ENCODE results near the gene ATP5MC2. TPM values are rescaled to one million over a fixed set of nuclear protein-coding genes. Genes with fewer than 3 reads are reported as not detected.

Gene ATP5MC2
- total and polyA plus RNA-seq, 12 donors, result 499 to 632 (median 546) TPM

DNA sequence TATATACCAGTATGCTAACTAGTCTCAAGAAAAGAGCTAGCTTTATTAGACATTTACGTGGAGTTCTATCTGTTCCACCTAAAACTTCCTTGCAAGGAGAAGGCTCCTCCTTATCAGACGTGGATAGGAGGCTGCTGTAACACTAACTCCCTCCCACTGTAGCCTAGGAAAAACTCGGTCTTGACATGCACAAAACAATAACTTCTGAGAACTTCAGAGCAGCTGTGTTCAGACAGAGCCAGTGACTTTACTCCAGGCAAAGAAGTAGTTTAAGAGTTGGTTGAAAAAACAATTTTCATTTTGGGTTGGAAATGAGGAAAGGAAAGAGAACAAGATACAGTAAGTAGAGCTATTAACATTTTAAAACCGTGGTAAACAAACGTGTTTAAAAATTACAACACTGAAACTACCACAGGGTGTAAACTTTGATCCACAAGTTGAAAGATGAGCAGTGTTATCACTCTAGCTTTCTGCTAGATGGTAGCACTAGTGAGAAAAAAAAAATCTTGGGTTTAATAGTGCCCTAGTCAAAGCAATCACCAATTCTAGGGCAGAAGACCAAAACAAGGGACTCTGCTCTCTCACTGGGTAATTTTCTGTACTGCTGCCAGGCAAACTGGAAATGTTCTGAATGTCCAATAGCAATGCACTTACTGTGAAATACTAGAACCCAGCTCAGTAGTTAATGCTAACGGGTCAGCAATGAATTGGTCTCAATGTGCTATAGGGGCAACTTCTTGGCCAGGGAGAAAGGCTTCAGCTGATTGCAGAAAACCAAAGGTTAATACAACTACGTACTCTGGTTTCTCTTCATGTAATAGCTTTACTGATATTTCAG, 52.1 kb downstream of the ATP5MC2 start:
- intact Hi-C loops (cut with DNase I), result loop anchor here in 6 of 10 donors (2.0 to 10.0 kb wide), 4 partner anchors 51 to 81 kb away; partner anchors contain the start of gene ATP5MC2 (in 2 of the 6)

DNA sequence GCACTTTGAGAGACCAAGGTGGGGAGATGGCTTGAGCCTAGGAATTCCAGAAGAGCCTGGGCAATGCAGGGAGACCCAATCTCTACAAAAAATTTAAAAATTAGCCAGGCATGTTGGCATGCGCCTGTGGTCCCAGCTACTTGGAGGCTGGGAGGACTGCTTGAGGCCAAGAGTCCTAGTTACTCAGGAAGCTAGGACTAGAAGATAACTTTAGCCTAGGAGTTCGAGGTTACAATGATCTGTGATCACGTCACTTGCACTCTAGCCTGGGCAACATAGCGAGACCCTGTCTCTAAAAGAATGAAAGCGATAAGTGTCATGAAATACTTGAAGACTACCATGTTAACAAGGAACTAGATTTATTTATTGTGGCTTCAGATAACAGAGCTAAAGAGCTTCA, 53.2 kb downstream of the ATP5MC2 start:
- ATAC-seq (no peak), DNase-seq (no peak)
- intact Hi-C loops (cut with DNase I), result loop anchor here in 5 of 10 donors (5.0 to 10.0 kb wide), 3 partner anchors 52 to 80 kb away; partner anchors contain the start of gene ATP5MC2 (in 2 of the 5)
- no peak overlapping the region for H3K4me3 ChIP-seq
- WGBS, 2 donors, result 87 to 88% methylated on average over 5 of the region's 5 CpGs
- peak overlapping the region in 7 of 10 donors; percentile 10 to 98 (median 89) for H3K27ac ChIP-seq
- TF ChIP-seq, protein P1, sequence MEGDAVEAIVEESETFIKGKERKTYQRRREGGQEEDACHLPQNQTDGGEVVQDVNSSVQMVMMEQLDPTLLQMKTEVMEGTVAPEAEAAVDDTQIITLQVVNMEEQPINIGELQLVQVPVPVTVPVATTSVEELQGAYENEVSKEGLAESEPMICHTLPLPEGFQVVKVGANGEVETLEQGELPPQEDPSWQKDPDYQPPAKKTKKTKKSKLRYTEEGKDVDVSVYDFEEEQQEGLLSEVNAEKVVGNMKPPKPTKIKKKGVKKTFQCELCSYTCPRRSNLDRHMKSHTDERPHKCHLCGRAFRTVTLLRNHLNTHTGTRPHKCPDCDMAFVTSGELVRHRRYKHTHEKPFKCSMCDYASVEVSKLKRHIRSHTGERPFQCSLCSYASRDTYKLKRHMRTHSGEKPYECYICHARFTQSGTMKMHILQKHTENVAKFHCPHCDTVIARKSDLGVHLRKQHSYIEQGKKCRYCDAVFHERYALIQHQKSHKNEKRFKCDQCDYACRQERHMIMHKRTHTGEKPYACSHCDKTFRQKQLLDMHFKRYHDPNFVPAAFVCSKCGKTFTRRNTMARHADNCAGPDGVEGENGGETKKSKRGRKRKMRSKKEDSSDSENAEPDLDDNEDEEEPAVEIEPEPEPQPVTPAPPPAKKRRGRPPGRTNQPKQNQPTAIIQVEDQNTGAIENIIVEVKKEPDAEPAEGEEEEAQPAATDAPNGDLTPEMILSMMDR (IDR thresholded peaks at IDR 0.05), result no peak
- H3K27me3 ChIP-seq, result no peaks in the 10 kb centered on the region
- H3K9me3 ChIP-seq, result no peaks in the 10 kb centered on the region
- H3K4me1 ChIP-seq, result peaks cover 7 to 69% (median 52%) of the 10 kb centered on the region in 9 donors
- peaks cover 0 to 6% (median 0%) of the 10 kb centered on the region in 9 donors for H3K36me3 ChIP-seq

More for the DNA sequence above, 52.1 kb downstream of the ATP5MC2 start:
- Histone ChIP-seq H3K4me1 (peaks cover 6 to 58% (median 42%) of the 10 kb centered on the region in 9 donors), H3K9me3 (no peaks in the 10 kb centered on the region), H3K4me3 (peak overlapping the region in 9 of 10 donors; percentile 57 to 74 (median 69)), H3K36me3 (peaks cover 0 to 6% (median 0%) of the 10 kb centered on the region in 9 donors), H3K27me3 (no peaks in the 10 kb centered on the region), H3K27ac (peak overlapping the region; percentile 24 to 98 (median 92))
- 8 to 14% methylated on average over 7 of the region's 7 CpGs for WGBS, 2 donors
- TF ChIP-seq, protein P1 (IDR thresholded peaks at IDR 0.05), result no peak
- no peak for ATAC-seq
- peak in 1 of 2 donors; percentile 36 for DNase-seq

DNA sequence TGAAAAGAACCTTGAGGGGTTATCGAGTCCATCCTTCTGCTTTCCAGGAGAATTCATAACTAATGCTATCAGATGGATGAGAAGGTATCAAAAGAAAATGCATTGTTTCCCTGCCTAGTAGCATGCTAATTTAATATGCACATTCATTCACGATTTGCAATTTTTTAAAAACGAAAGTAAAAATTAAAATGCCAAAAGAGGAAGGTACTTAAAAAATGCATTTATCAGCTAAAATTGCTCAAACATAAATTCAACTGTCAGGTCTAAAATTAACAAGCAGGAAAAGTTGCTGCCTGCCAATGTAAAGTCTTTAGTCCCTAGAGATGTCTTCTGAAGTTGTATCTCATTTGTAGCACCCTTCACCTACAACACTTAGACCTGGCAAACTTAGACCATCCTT, 57.6 kb downstream of the ATP5MC2 start:
- Histone ChIP-seq H3K27ac (peak overlapping the region; percentile 3 to 81 (median 60)), H3K27me3 (no peaks in the 10 kb centered on the region), H3K4me1 (peaks cover 4 to 70% (median 41%) of the 10 kb centered on the region in 9 donors), H3K36me3 (peaks cover 0 to 32% (median 3%) of the 10 kb centered on the region in 9 donors), H3K9me3 (no peaks in the 10 kb centered on the region), H3K4me3 (peak overlapping the region in 9 of 10 donors; percentile 14 to 45 (median 27))
- TF ChIP-seq, protein P1 (IDR thresholded peaks at IDR 0.05), result no peak
- DNase-seq (no peak), ATAC-seq (peak in 1 of 8 donors; percentile 18)
- WGBS, 2 donors, result 20 to 38% methylated on average over 3 of the region's 3 CpGs
- intact Hi-C loops (cut with DNase I), result no loop called here

DNA sequence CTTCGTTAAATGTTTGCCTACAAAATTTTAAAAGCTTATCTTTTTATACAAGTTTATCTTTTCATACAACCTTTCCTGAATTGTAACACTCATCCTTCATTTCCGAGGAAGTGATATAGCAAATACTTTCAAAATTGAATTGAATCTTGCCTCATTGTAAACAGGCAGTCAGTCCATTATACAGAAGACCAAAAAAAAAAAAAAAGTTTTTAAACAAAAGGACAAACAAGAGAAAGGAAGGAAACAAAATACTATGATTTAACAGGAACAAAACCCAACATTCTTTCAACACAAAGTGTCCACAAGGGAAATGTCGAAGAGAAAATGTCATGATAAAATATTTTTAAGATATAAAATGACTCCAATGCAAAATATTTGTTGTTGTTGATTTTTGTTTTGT, 58.2 kb downstream of the ATP5MC2 start:
- intact Hi-C loops (cut with DNase I), result no loop called here
- WGBS, 2 donors, result 29 to 41% methylated on average over 3 of the region's 3 CpGs
- peak overlapping the region; percentile 3 to 81 (median 62) for H3K27ac ChIP-seq

More for the DNA sequence above, 58.2 kb downstream of the ATP5MC2 start:
- TF ChIP-seq, protein P1 (IDR thresholded peaks at IDR 0.05), result no peak
- no peaks in the 10 kb centered on the region for H3K27me3 ChIP-seq
- H3K9me3 ChIP-seq, result no peaks in the 10 kb centered on the region
- peaks cover 0 to 35% (median 3%) of the 10 kb centered on the region in 9 donors for H3K36me3 ChIP-seq
- no peak for ATAC-seq
- peak overlapping the region in 8 of 10 donors; percentile 14 to 45 (median 26) for H3K4me3 ChIP-seq
- no peak for DNase-seq
- peaks cover 3 to 64% (median 36%) of the 10 kb centered on the region in 9 donors for H3K4me1 ChIP-seq

Measured in heart right ventricle (tissue), 16 donors.